GM23338 (cell line): ENCODE results near the gene IVD. TPM values are rescaled to one million over a fixed set of nuclear protein-coding genes. Genes with fewer than 3 reads are reported as not detected.
A peak's percentile ranks its signal among the peaks of the same experiment; 100 is the strongest.

ENCODE experiments used
- ATAC-seq: fragments of 200-7000 bp; cut with Tn5 transposase; 3 replicates; pipeline ENCODE4 v1.9.1; 2020
- DNase-seq: peaks from one replicate; pipeline ENCODE4 v3.0.0-alpha.2; 2015; ENCODE audit warnings: low spot score
- H2AFZ ChIP-seq: fragments of 200-600 bp; sonication (generic); 2 replicates; pipeline ENCODE4 v1.8.0; 2016; ENCODE audit warnings: antibody characterized with exemption, mild to moderate bottlenecking, moderate library complexity
- H3F3A ChIP-seq: fragments of 200-600 bp; sonication (generic); replicated peaks from 2 replicates; pipeline ENCODE4 v1.8.0; 2017; ENCODE audit warnings: antibody characterized with exemption, mixed run types, low read depth
- H3K27ac ChIP-seq: fragments of 200-600 bp; sonication (generic); 2 replicates; pipeline ENCODE4 v1.6.1; 2016; ENCODE audit warnings: low read depth
- H3K27me3 ChIP-seq: fragments of 200-600 bp; sonication (generic); 2 replicates; pipeline ENCODE4 v1.8.0; 2016; ENCODE audit warnings: mild to moderate bottlenecking, mixed run types, moderate library complexity; ENCODE audit not compliant: insufficient read depth
- H3K36me3 ChIP-seq: fragments of 200-600 bp; sonication (generic); 2 replicates; pipeline ENCODE4 v1.8.0; 2016; ENCODE audit warnings: mild to moderate bottlenecking; ENCODE audit not compliant: insufficient read depth
- H3K4me1 ChIP-seq: fragments of 200-600 bp; sonication (generic); 2 replicates; pipeline ENCODE4 v1.8.0; 2016; ENCODE audit warnings: mild to moderate bottlenecking, moderate library complexity; ENCODE audit not compliant: insufficient read depth
- H3K4me2 ChIP-seq: fragments of 200-600 bp; sonication (generic); 2 replicates; pipeline ENCODE4 v1.7.1; 2017; ENCODE audit warnings: mixed run types
- H3K4me3 ChIP-seq: fragments of 200-600 bp; sonication (generic); 2 replicates; pipeline ENCODE4 v1.6.1; 2016; ENCODE audit warnings: mixed run types
- H3K79me2 ChIP-seq: fragments of 200-600 bp; sonication (generic); replicated peaks from 2 replicates; pipeline ENCODE4 v1.8.0; 2017; ENCODE audit warnings: mild to moderate bottlenecking; ENCODE audit not compliant: insufficient read depth
- H3K9me2 ChIP-seq: fragments of 200-600 bp; sonication (generic); 2 replicates; pipeline ENCODE4 v1.8.0; 2017; ENCODE audit not compliant: insufficient read depth
- H4K20me1 ChIP-seq: fragments of 200-600 bp; sonication (generic); replicated peaks from 2 replicates; pipeline ENCODE4 v1.8.0; 2017; ENCODE audit warnings: mild to moderate bottlenecking; ENCODE audit not compliant: insufficient read depth
- H3K27ac Mint-ChIP-seq: 2 replicates; pipeline ENCODE4 v1.8.0; 2020; ENCODE audit warnings: inconsistent platforms, mild to moderate bottlenecking, moderate library complexity, mixed read lengths
- H3K27me3 Mint-ChIP-seq: 3 replicates; pipeline ENCODE4 v1.8.0; 2022; ENCODE audit warnings: low read depth, mild to moderate bottlenecking, moderate library complexity, mixed read lengths, inconsistent platforms; ENCODE audit not compliant: insufficient read depth, poor library complexity
- H3K36me3 Mint-ChIP-seq: 3 replicates; pipeline ENCODE4 v1.8.0; 2021; ENCODE audit warnings: low read depth, mild to moderate bottlenecking, inconsistent platforms, moderate library complexity, mixed read lengths
- H3K4me1 Mint-ChIP-seq: 3 replicates; pipeline ENCODE4 v1.8.0; 2020; ENCODE audit warnings: mild to moderate bottlenecking, inconsistent platforms, mixed read lengths
- H3K4me3 Mint-ChIP-seq: 3 replicates; pipeline ENCODE4 v1.8.0; 2021; ENCODE audit warnings: moderate library complexity, mild to moderate bottlenecking, inconsistent platforms, mixed read lengths
- H3K9me3 Mint-ChIP-seq: 3 replicates; pipeline ENCODE4 v1.8.0; 2020; ENCODE audit warnings: moderate library complexity, mild to moderate bottlenecking, inconsistent platforms, mixed read lengths
- EZH2phosphoT487 ChIP-seq: fragments of 200-600 bp; sonication (generic); IDR thresholded peaks from one replicate; pipeline ENCODE4 v1.8.1; 2018; ENCODE audit warnings: antibody characterized with exemption; ENCODE audit not compliant: unreplicated experiment
- JUNB ChIP-seq: IDR thresholded peaks from one replicate; pipeline ENCODE4 v1.6.1; 2016; ENCODE audit warnings: antibody characterized with exemption; ENCODE audit not compliant: unreplicated experiment
- NANOG ChIP-seq: IDR thresholded peaks from 2 replicates; pipeline ENCODE4 v1.6.1; 2016; ENCODE audit warnings: antibody characterized with exemption, borderline replicate concordance
- POLR2AphosphoS5 ChIP-seq: IDR thresholded peaks from 2 replicates; pipeline ENCODE4 v1.6.1; 2016; ENCODE audit warnings: antibody characterized with exemption, low read depth
- polyA plus RNA-seq: library from polyadenylated mRNA; unstranded; fragments of >200 nt; fragmentation: Nextera tagmentation; extraction: Ambion mirVana; gene quantifications from 2 replicates; pipeline ENCODE4 v1.2.1, GENCODE V29; 2016
- total RNA-seq: library from RNA; depleted of rRNA; stranded (reverse); fragments of >200 nt; shearing (Covaris generic); gene quantifications from 2 replicates; pipeline ENCODE4 v1.2.3, GENCODE V29; 2014
- TF ChIP-seq, protein P1 (sequence below): fragments of 250-450 bp; sonication (Bioruptor Pico); IDR thresholded peaks from 2 replicates; pipeline ENCODE4 v1.5.0; 2020; ENCODE audit warnings: mild to moderate bottlenecking, moderate library complexity

IVD gene
- total and polyA plus RNA-seq, 2 experiments from 2014 or later, result 54.1 to 75.4 TPM

DNA sequence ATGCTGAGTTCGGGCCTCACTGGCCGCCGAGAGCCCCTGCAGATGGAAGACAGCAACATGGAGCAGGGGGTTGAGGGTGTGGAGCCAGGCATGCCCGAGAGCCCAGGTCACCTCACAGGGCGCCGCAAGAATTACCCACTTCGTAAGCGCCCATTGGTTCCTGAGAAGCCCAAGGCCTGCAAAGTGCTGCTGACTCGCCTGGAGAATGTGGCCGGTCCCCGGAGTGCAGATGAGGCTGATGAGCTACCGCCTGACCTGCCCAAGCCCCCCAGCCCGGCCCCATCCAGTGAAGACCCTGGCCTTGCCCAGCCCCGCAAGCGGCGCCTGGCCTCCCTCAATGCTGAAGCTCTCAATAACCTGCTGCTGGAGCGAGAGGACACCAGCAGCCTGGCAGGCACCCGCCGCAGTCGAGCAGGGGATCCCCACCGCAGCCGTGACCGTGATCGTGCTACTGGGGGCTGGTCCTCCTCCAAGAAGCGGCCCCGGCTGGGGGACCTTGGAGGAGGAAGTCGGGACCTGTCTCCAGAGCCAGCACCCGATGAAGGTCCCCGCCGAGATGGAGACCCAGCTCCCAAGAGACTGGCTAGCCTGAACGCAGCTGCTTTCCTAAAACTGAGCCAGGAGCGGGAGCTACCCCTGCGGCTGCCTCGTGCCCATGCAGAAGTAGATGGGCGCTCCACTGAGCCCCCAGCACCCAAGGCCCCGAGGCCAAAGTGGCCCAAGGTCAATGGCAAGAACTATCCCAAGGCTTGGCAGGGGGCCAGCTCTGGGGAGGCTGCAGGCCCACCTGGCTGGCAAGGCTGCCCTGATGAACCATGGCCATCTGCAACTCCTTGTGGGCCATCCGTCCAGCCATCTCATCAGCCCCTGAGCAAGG is 53.1 kb downstream of the IVD start (continued):
- TF ChIP-seq NANOG, result no peak
- TF ChIP-seq POLR2AphosphoS5, result no peak
- TF ChIP-seq, protein P1, sequence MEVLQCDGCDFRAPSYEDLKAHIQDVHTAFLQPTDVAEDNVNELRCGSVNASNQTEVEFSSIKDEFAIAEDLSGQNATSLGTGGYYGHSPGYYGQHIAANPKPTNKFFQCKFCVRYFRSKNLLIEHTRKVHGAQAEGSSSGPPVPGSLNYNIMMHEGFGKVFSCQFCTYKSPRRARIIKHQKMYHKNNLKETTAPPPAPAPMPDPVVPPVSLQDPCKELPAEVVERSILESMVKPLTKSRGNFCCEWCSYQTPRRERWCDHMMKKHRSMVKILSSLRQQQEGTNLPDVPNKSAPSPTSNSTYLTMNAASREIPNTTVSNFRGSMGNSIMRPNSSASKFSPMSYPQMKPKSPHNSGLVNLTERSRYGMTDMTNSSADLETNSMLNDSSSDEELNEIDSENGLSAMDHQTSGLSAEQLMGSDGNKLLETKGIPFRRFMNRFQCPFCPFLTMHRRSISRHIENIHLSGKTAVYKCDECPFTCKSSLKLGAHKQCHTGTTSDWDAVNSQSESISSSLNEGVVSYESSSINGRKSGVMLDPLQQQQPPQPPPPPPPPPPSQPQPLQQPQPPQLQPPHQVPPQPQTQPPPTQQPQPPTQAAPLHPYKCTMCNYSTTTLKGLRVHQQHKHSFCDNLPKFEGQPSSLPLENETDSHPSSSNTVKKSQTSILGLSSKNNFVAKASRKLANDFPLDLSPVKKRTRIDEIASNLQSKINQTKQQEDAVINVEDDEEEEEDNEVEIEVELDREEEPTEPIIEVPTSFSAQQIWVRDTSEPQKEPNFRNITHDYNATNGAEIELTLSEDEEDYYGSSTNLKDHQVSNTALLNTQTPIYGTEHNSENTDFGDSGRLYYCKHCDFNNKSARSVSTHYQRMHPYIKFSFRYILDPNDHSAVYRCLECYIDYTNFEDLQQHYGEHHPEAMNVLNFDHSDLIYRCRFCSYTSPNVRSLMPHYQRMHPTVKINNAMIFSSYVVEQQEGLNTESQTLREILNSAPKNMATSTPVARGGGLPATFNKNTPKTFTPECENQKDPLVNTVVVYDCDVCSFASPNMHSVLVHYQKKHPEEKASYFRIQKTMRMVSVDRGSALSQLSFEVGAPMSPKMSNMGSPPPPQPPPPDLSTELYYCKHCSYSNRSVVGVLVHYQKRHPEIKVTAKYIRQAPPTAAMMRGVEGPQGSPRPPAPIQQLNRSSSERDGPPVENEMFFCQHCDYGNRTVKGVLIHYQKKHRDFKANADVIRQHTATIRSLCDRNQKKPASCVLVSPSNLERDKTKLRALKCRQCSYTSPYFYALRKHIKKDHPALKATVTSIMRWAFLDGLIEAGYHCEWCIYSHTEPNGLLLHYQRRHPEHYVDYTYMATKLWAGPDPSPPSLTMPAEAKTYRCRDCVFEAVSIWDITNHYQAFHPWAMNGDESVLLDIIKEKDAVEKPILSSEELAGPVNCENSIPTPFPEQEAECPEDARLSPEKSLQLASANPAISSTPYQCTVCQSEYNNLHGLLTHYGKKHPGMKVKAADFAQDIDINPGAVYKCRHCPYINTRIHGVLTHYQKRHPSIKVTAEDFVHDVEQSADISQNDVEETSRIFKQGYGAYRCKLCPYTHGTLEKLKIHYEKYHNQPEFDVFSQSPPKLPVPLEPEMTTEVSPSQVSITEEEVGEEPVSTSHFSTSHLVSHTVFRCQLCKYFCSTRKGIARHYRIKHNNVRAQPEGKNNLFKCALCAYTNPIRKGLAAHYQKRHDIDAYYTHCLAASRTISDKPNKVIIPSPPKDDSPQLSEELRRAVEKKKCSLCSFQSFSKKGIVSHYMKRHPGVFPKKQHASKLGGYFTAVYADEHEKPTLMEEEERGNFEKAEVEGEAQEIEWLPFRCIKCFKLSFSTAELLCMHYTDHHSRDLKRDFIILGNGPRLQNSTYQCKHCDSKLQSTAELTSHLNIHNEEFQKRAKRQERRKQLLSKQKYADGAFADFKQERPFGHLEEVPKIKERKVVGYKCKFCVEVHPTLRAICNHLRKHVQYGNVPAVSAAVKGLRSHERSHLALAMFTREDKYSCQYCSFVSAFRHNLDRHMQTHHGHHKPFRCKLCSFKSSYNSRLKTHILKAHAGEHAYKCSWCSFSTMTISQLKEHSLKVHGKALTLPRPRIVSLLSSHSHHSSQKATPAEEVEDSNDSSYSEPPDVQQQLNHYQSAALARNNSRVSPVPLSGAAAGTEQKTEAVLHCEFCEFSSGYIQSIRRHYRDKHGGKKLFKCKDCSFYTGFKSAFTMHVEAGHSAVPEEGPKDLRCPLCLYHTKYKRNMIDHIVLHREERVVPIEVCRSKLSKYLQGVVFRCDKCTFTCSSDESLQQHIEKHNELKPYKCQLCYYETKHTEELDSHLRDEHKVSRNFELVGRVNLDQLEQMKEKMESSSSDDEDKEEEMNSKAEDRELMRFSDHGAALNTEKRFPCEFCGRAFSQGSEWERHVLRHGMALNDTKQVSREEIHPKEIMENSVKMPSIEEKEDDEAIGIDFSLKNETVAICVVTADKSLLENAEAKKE (CRISPR knock-in tag), result no peak

DNA sequence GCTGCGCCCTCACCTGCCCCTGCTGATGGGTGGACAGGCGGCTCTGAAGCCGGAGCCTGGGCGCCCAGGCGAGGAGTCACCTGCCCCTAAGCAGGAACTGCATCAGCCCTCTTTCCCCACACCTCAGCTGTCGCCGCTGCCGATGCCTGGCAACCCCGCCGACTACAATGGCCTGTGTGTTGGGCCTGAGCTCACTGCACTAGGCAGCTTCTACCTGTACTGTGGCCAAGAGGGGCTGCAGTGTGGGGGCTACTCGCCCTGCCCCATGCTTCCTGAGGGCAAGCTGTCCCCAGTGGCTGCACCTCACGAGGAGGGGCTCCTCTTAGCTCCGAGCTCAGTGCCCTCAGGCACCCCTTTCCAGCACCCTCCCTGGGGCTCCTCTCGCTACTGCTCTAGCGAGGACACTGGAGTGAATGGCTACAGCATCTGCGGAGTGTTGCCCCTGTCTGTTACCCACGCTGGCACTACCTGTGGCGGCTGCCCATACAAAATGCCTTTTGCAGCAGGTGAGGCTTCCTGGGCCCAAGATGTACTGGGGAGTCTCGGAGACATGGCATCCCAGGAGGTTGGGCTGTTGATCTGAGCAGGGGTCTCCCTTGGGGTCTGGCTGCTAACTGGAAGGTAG is 53.9 kb downstream of the IVD start:
- H3K36me3 ChIP-seq, result peaks cover 14% of the 10 kb centered on the region
- TF ChIP-seq POLR2AphosphoS5 (no peak), EZH2phosphoT487 (no peak), JUNB (no peak), NANOG (no peak)
- TF ChIP-seq, protein P1 (CRISPR knock-in tag), result no peak

More for the DNA sequence above, 53.9 kb downstream of the IVD start:
- Histone ChIP-seq H3K9me2 (no peaks in the 10 kb centered on the region), H2AFZ (no peak overlapping the region), H3K4me1 (peaks cover 11% of the 10 kb centered on the region; the same call in 1 of the 2 replicates), H3K27ac (no peak overlapping the region), H4K20me1 (peaks cover 34% of the 10 kb centered on the region), H3F3A (no peaks in the 10 kb centered on the region), H3K4me2 (no peak overlapping the region), H3K4me3 (no peak overlapping the region), H3K79me2 (peaks cover 60% of the 10 kb centered on the region), H3K27me3 (no peaks in the 10 kb centered on the region)
- Mint-ChIP-seq H3K4me3 (no peak overlapping the region), H3K36me3 (peaks cover 46% of the 10 kb centered on the region), H3K27me3 (peaks cover 5% of the 10 kb centered on the region), H3K9me3 (no peaks in the 10 kb centered on the region), H3K4me1 (peaks cover 30% of the 10 kb centered on the region), H3K27ac (0 out of 2 replicates have a peak overlapping the region, but pooled peaks have one; percentile 23)
- ATAC-seq (no peak), DNase-seq (no peak)
